MV-4-11 (cell line): ENCODE results near the gene CC2D2B.
"Not testable (repeated sequence)": the region's sequence is repeated elsewhere in the genome, so short reads cannot be mapped to it uniquely, and the experiment has no call there.

Experiments
- DNase-seq: peaks from one replicate; lab custom pipeline; 2025; lab: John Stamatoyannopoulos, UW

The CC2D2B gene, protein sequence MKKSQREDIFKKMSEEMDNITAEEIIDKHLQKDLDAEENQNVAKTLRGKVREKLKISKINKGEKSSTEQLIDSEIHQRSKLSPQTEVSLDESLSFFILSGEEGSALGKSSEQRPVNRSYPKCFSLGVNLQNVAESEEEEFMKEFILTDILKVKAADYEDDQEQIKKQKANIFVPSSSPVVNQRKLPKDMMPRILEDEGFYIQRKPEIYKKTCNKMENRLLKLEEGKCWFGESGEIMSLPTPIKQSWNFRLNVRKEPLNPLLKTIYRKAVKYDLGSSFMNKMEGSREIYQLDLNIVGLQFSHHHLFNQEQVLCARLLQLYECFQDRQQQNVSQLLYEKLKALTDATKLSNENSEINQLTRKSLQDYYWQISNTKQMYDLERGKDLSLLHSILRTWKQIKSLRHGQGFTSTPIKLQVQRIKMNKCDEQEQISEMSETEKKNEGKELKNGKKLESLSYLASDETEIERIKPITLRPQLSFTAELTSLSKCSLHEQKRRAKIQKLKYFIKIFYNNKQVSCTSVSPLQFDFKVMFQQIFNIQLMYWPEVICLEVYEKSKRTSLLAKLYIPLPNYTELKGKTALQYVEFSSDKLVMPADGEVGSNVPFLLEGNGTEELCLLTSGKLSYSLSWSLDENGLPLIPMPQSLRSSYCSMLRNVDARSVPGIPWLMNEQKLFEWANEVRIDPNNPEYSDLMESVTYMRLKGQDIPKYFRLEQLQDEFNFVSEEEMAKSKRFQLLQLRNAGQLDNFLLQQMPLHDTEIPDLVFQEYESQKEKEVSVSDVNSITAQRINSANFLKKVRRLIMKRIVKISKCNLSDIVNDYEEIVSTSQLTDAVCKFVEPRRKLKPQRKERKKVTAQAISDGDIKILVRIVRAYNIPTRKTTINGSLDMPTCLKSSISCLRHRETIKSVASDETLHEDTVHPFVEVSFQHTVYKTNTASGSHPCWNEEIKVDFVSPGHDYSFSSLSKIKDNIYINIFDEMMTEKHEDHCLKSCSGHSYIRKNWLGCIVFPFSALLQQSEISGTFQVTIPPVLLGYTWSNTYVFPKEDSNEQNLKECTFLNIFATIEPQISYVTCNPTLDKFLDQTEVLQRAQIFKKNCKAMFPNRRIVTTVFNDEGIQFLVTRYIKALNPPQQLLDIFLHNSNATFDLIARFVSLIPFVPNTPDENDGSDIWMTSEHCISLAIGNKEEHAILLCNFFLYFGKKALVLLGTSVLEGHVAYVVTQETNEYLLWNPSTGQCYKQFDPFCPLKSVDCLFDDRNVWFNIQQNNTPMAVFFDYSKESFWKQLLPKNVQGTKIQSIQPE (N-terminal part only)

DNA sequence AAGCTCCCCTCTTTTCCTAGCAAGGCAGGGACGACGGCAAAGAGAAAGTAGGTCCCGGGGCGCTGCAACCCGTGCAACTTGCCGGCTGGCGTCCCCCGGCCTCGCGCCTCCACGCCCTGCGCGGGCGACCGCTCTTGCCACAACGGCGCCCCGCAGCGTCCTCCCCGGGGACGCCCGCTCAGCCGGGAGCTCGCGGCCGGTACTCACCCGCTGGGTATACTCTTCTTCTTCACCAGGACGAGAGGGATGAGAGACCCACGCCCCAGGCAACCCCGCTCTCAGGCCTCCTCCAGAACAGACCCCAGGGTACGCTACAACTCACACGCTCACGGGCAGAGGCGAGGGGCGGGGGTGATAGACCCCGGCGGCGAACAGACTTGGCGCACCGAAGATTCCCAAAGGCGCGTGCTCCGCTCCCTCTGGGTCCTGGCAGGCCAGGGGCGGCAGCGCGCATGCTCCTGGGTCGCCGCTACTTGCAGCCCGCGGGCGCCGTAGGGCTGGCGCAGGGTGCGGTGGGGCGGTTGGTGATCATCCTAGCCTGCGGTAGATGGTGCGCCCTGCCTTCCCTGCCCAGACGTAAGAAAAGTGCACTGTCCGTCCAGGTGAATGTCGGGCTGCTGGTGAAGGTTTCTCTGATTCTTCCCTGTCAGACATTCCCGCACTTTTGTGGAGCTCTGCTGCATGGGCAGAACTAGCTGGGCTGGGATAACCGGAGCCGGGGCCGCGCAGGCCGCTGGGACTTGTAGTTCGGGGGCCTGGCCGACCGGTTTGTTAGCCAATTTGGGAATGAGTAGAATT is at the start of gene CC2D2B:
TSS of gene CC2D2B (plus strand) at position 520 of the 798 bp plus-strand sequence. CDS start 3,349 bp downstream, outside the sequence.
- peak; percentile 72 for DNase-seq

- DNase-seq = no peak
These were observed 47.4 kb upstream of the CC2D2B start for GRCh38 chr10:95860166-95860940.

DNA sequence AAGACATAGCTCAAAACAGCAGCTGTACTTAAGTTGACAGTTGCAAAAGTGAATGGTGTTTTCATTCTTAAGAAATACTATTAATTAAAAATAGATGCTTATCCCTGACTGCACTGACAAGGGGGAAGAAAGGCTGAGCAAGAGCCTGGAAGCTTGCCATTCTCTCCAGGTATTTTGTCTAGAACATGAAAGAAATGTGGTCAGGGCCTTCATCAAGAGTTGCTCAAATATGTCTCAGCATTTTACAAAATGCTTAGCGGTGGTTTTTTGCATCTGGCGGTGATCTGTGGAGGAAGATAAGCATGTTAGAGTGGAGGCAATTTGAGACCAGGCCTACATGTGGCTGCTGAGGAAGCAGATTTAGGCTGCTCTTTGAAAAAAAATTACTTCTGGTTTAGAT is 46.4 kb upstream of the CC2D2B start:
- no peak for DNase-seq

- peak; percentile 94 for DNase-seq
These were observed 42.6 kb upstream of the CC2D2B start for GRCh38 chr10:95864906-95865813.

GRCh38 chr10:95865814-95866466 is 41.8 kb upstream of the CC2D2B start:
- DNase-seq = no peak

DNA sequence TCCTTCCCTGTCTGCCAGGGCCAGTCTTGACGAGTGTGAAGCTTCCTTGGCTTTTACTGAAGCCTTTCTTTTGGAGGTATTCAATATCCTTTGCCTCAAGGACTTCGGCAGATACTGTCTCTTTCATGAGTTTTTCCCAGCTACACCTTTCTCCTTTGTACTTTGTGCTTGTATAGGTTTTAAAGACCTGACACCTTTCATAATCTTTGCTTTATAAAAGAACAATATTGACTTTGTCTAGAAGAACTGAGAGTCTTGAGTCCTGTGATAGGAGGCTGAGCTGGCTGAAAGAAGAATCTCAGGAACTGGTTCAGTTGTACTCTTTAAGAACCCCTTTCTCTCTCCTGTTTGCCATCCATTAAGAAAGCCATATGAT is 41.3 kb upstream of the CC2D2B start:
- DNase-seq = no peak

- DNase-seq = no peak
These were observed 39.9 kb upstream of the CC2D2B start for GRCh38 chr10:95867866-95868265.

GRCh38 chr10:95872158-95872711 is 35.5 kb upstream of the CC2D2B start:
- no peak for DNase-seq

DNA sequence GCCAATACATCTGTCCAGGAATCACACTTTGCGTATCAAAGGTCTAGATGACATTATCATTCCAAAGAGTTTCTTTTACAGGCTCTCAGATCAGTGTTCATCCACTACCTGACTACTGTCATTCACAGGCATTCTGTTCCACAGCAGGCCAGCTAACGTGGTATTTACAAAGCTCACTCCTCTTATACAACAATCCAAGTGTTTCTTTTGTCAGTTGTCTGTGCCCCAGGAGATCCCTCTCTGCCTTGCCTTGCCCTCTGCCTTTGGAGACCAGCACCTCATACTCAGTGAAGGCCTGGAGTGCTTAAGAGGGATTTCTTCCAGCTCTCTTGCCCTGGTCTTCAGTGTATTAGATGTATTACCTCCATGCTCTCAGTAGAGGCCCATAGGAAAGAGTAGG is 34.6 kb upstream of the CC2D2B start:
- DNase-seq = no peak

DNA sequence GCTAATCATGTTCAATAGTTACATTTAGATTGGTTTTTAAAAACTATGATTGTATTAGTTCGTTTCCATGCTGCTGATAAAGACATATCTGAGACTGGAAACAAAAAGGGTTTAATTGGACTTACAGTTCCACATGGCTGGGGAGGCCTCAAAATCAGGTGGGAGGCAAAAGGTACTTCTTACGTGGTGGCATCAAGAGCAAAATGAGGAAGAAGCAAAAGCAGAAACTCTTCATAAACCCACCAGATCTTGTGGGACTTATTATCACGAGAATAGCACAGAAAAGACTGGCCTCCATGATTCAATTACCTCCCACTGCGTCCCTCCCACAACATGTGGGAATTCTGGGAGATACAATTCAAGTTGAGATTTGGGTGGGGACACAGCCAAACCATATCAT is 34.1 kb upstream of the CC2D2B start:
- DNase-seq = no peak

- not testable (repeated sequence) for DNase-seq
These were observed 33.0 kb upstream of the CC2D2B start for GRCh38 chr10:95874783-95875182.

GRCh38 chr10:95876756-95877155 is 31.0 kb upstream of the CC2D2B start:
- DNase-seq = no peak

DNA sequence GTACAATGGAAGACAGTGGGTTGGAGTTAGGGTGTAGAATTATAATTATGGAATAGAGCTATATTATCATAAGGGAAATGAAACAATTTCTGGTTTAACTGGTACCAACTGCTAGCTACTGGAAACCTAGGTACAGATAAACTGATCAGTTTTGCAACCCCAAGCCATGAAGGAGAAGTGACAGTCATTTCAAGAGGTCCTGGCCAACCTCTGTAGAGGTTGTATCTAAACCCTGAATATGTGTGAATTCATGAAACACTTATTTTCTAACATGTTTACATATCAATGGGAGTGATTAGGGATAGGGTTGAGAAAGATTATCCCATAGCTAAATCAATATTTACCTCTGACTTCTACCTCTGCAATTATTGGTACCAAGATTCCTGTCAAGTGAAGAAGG is 29.9 kb upstream of the CC2D2B start:
- peak; percentile 63 for DNase-seq

DNA sequence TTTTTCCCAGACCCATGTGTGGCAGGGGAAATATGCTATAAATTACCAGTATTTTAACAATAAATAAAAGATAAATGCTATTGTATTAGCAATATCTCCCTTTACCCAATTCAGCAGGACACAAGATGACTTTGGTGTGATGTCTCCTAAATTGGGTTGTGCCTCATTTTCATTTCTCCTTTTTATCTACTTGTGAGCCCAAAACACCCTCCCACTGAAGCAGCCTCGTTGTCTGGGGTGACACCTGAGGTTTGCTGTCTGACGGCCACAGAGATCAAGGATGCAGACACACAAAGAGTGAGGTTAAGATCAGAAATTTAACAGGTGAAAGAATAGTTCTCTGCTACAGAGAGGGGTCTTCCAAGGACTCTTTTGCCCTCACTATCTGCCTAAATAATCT is 27.1 kb upstream of the CC2D2B start:
- DNase-seq = peak; percentile 38

DNA sequence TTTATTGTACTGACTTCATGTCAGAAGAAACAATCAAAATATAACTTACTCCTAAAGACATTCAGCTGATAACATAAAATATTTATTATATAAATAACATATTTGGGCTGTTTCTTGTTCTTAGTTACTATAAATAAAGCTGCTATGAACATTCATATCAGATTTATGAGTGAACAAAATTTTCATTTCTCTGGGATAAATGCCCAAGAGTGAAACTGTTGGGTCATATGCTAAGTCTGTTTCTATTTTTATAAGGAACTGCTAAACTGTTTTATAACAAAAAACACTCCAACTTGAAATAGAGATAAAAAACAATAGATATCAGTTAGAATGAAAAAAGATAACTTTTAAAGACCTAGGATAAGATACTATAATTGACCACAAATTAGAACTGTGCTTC is 26.5 kb upstream of the CC2D2B start:
- no peak for DNase-seq

DNA sequence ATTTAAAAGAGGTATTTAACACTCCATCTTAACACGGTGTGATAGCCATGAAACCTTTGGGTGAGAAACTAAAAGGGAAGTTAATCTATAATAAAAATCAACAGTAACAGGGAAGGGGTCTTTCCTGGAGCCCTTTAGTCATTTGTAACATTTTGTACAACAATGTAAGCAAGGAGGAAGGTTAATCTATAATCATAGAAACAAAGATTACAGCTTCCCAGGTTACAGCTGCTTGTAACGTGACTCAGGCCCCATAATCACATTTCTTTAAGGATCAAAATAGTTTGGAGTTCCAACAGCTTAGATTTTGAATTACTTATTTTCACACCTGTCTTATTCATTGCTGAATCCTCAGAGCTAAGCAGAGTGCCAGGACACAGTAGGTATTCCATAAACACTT is 17.9 kb upstream of the CC2D2B start:
- no peak for DNase-seq

GRCh38 chr10:95896071-95896850 is 11.5 kb upstream of the CC2D2B start:
- peak; percentile 61 for DNase-seq
